Activated T-cell treated with anti-CD3 and anti-CD28 coated beads, Interleukin-2, amount 50 U/mL, for 1 hour (primary cell): ENCODE results near the gene ATRN.
"Not testable (repeated sequence)": the region's sequence is repeated elsewhere in the genome, so short reads cannot be mapped to it uniquely, and the experiment has no call there.

ENCODE experiments used
- DNase-seq: peaks from one replicate; pipeline ENCODE4 v3.0.0-alpha.2; 2020

ATRN gene

GRCh38 chr20:3521852-3522740 lies 51.3 kb downstream of the ATRN start:
- no peak for DNase-seq

DNA sequence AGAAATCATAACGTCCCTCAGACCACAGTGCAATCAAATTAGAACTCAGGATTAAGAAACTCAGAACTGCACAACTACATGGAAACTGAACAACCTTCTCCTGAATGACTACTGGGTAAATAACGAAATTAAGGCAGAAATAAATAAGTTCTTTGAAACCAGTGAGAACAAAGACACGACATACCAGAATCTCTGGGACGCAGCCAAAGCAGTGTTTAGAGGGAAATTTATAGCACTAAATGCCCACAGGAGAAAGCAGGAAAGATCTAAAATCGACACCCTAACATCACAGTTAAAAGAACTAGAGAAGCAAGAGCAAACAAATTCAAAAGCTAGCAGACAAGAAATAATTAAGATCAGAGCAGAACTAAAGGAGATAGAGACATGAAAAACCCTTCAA lies 53.9 kb downstream of the ATRN start:
- DNase-seq, result not testable (repeated sequence)

- no peak for DNase-seq
Observed at GRCh38 chr20:3532089-3532615, 61.3 kb downstream of the ATRN start.

GRCh38 chr20:3537733-3538132 lies 66.9 kb downstream of the ATRN start:
- not testable (repeated sequence) for DNase-seq

DNA sequence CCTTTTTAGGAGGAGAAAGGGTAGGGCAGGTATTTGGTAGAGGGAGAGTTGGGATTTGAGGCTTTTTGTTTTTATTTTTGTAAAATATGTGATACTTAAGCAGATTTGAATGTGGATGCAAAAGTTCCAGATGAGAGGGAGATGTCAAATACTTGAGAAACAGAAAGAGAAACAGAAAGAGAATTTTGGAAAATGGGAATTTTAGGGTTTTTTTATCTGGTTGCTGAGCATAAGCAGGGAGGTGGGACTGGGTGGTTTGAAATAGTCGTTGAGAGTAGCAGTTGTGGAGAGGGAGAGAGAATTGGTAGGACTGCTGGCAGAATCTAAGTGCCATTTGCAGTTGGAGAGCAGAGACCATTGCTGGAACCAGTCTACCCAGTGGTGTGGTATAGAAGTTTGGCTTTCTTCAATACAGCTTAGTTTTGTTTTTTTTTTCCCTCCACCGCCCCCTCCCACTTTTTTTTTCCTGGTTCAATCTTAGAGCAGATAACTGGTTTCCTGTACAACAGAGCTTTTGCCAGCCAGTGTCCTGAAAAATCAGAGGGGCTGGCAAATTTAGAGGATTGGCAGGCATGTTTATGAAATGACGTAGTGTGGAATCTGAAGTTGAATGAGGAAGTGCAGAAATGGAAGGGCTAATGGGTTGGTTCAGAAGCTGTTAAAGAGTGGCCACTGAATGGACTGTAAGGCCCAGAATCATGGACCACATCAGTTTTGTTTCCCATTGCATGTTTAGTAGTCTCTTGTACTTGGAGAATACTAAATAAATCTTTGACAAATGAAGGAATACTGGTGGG lies 68.7 kb downstream of the ATRN start:
- DNase-seq, result no peak

- no peak for DNase-seq
Observed at GRCh38 chr20:3541887-3542721, 71.3 kb downstream of the ATRN start.

DNA sequence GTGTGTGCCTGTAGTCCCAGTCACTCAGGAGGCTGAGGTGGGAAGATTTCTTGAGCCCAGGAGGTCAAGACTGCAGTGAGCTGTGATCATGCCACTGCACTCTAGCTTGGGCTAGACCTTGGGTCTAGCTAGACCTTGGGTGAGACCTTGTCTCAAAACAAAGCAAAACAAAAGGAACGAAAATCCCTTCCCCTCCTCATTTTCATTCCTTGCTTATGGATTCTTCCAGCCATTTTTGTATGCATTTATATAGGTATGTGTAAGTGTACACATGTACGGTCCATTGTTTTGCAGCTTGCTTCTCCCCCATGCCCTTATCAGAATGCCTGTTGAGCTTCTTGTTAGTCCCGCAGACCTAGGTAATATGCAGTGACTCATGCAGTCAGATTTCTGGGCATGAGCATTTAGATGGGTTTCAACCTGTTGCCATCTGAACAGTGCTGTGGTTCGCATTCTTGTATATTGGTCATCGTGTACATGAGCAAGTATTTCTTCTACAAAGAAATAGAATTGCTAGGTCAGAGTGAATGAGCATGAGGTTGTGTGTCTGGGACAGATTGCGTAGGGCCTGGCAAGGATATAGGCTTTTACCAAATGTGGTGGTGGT lies 73.2 kb downstream of the ATRN start:
- no peak for DNase-seq

GRCh38 chr20:3545401-3545925 lies 74.6 kb downstream of the ATRN start:
- no peak for DNase-seq

DNA sequence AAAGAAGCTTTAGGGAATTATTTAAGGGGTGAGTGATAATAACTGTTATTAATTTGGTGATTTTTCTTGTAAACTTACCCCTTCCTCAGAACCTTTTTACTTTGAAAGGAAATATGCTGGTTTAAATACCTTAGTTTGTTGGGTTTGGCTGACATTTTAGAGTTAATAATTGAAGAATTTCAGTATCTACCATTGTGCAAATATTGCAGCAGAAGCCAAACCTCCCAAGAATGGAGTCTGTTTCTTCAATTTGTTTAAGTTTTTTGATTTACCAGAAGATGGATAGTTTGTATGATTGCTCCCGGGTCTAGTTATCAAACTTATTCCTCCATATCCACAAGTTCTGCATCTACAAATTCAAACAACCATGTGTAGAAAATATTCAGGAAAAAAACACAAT lies 77.1 kb downstream of the ATRN start:
- no peak for DNase-seq

GRCh38 chr20:3550837-3551236 lies 80.0 kb downstream of the ATRN start:
- DNase-seq, result no peak

DNA sequence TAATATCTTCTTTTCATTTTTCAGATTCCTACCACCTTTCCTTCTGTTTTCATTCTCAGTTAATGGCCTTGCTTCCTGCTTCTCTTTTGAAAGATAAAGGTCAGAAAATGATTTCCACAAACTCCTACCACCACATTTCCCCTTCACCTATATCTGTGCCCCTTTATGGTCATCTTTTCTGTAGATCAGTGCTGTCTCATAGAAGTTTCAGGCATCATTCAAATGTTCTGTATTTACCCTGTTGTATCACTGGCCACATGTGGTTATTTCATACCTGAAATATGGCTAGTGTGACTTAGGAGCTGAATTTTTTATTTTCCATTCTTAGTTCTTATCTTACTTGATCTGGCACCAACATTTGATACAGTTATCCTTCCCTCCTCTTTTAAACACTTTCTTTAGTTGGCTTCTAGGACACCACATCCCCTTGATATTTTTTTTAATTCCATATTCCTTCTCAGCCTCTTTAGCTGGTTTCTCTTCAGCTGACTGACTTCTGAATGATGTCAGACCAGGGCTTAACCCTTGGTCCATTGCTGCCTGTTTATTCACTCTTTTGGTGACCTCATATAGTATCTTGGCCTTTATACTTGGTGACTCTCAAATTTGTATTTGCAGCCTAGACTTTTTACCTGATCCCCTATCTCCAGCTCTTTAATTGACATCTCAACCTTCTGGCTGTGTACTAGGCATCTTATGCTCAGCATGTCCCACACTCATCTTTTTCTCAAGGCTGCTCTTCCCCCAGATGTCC lies 81.0 kb downstream of the ATRN start:
- DNase-seq, result no peak

DNA sequence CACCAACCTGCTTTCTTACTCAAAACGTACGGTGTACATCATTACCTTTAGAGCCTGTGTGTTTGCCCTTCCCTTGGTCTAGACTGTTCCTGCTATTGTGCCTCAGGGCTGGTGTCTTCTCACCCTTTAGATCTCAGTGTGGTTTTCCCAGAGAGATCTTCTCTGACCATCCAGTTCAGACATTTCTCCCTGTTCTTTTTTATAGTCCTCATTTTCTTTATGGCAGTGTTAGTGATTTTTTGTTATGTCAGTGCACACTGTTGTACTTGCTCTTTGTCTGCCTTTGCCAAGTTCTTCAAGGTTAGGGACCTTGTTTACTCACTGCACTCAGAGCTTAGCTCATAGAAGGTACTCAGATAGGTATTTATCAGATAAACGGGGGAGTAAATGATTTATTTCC lies 82.8 kb downstream of the ATRN start:
- no peak for DNase-seq

DNA sequence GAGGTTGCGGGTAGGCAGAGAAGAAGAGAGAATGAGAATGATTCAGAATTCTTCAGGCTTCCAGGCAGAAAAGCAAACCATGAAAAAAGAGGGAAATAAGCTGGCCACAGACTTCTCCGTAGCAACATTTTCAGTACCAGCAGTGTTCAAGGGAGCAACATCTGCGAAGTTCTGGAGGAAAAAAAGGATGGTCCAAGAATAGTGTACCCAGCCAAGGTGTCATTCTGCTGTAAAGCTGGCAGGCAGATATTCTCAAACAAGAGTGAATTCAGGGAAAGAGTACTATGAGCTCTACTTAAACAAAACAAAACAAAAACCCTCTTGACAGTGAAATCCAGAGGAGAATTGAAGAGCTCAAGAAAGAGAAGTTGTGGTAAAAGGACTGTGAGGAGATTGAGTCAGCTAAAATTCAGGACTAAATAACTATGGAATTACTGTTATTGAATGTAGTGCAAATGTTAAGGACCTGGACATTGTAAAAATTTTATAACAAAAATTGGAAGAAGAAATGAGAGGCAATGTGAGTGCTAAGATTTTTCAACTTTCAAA lies 86.5 kb downstream of the ATRN start:
- DNase-seq, result no peak

GRCh38 chr20:3559231-3559630 lies 88.4 kb downstream of the ATRN start:
- no peak for DNase-seq

GRCh38 chr20:3559637-3560036 lies 88.8 kb downstream of the ATRN start:
- no peak for DNase-seq

- no peak for DNase-seq
Observed at GRCh38 chr20:3560162-3560561, 89.3 kb downstream of the ATRN start.

- DNase-seq, result no peak
Observed at GRCh38 chr20:3560578-3560977, 89.8 kb downstream of the ATRN start.

- DNase-seq, result no peak
Observed at GRCh38 chr20:3563133-3563532, 92.3 kb downstream of the ATRN start.

- no peak for DNase-seq
Observed at GRCh38 chr20:3563548-3564177, 92.8 kb downstream of the ATRN start.

DNA sequence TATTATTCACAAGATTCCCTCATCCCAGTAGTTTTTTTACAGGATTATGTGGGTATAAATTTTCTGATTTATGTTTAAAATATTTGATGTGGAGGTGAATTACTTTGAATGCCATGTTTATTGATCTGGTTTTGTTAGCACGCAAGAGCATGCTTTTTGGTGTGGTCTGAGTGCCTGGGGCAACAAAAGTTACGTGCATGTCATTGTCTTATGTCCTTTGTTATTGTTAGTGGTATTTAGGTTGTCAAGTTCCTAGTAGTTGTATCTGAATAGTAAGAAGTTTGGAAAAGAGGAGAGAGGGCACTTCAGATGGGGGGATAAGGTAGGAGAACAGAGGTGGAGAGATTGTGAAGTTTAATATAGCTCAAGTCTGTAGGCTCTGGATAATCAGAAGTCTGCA lies 95.0 kb downstream of the ATRN start:
- DNase-seq, result no peak

GRCh38 chr20:3572151-3572550 lies 101.3 kb downstream of the ATRN start:
- no peak for DNase-seq
